Panc1 (cell line): ENCODE results near the gene RPL35A. TPM values are rescaled to one million over a fixed set of nuclear protein-coding genes. Genes with fewer than 3 reads are reported as not detected.
A peak's percentile ranks its signal among the peaks of the same experiment; 100 is the strongest.

Experiments used
- ATAC-seq: fragments of 200-7000 bp; cut with Tn5 transposase; 2 replicates; pipeline ENCODE4 v1.9.1; 2020; ENCODE audit warnings: mild to moderate bottlenecking, moderate library complexity
- Bru-seq: library from RNA; stranded (reverse); fragments of 400-500 nt; gene quantifications from one replicate; lab custom pipeline; 2021; lab: Mats Ljungman, UMichigan
- BruChase-seq, 2 experiments: library from RNA; stranded (reverse); fragments of 400-500 nt; gene quantifications; one replicate each; lab custom pipeline; 2021; lab: Mats Ljungman, UMichigan
- BruUV-seq: library from RNA; stranded (reverse); fragments of 400-500 nt; replicated peaks from 2 replicates; lab custom pipeline; 2021; lab: Mats Ljungman, UMichigan
- CTCF ChIA-PET: fragments of 300-600 bp; sonication (Branson Sonifier 250); formaldehyde crosslinking; loops from one replicate; lab custom pipeline; 2022; ENCODE audit warnings: antibody characterized with exemption; lab: Charles Lee
- POLR2A ChIA-PET: fragments of 300-600 bp; sonication (Branson Sonifier 250); formaldehyde crosslinking; loops from one replicate; lab custom pipeline; 2022; ENCODE audit warnings: antibody characterized with exemption; lab: Charles Lee
- DNase-seq: peaks from one replicate; pipeline ENCODE4 v3.0.0-alpha.2; 2010; ENCODE audit warnings: low read depth, low spot score
- H3K27ac ChIP-seq: 2 replicates; pipeline ENCODE4 v1.5.1; 2011; ENCODE audit warnings: mild to moderate bottlenecking, low read length, inconsistent platforms
- H3K27me3 ChIP-seq: fragments of 200-500 bp; sonication (Bioruptor generic); 2 replicates; pipeline ENCODE4 v1.6.0; 2014; ENCODE audit warnings: low read length, inconsistent platforms; ENCODE audit not compliant: control insufficient read depth, insufficient read depth
- H3K36me3 ChIP-seq: fragments of 200-500 bp; sonication (Bioruptor generic); 2 replicates; pipeline ENCODE4 v1.5.1; 2014; ENCODE audit warnings: inconsistent platforms, mild to moderate bottlenecking, low read length, moderate library complexity; ENCODE audit not compliant: control insufficient read depth, insufficient read depth
- H3K4me1 ChIP-seq: 2 replicates; pipeline ENCODE4 v1.5.1; 2011; ENCODE audit warnings: inconsistent platforms, mild to moderate bottlenecking, low read length, moderate library complexity; ENCODE audit not compliant: control insufficient read depth, insufficient read depth
- H3K4me3 ChIP-seq, 2 experiments: 2 replicates each; pipeline ENCODE4 v1.5.1; 2011 to 2012; ENCODE audit warnings: low read depth in 2 of 2, low read length in 2 of 2, mild to moderate bottlenecking in 2 of 2, inconsistent platforms in 1 of 2, moderate library complexity in 1 of 2
- H3K9me3 ChIP-seq: fragments of 200-500 bp; sonication (Bioruptor generic); 2 replicates; pipeline ENCODE4 v1.5.1; 2014; ENCODE audit warnings: low read depth, mild to moderate bottlenecking, inconsistent platforms, low read length, moderate library complexity; ENCODE audit not compliant: control insufficient read depth, insufficient read depth
- POLR2AphosphoS5 ChIP-seq: IDR thresholded peaks from 2 replicates; pipeline ENCODE4 v1.6.1; 2012; ENCODE audit warnings: mild to moderate bottlenecking, low read depth, low read length, moderate library complexity
- SIN3A ChIP-seq: IDR thresholded peaks from 2 replicates; pipeline ENCODE4 v1.6.1; 2012; ENCODE audit warnings: low read depth, mild to moderate bottlenecking, low read length, moderate library complexity, borderline replicate concordance; ENCODE audit not compliant: insufficient read depth
- TCF7L2 ChIP-seq: IDR thresholded peaks from 2 replicates; pipeline ENCODE4 v1.6.1; 2011; ENCODE audit warnings: mild to moderate bottlenecking, low read depth, low read length, inconsistent platforms
- in situ Hi-C: cut with HindIII; loops from 2 replicates; pipeline ENCODE4 v1.10.0; 2016; ENCODE audit warnings: low sequenced_read_pairs, low pct_unique_long_range_greater_than_20kb
- intact Hi-C: fragments of 100-400 bp; cut with micrococcal nuclease; formaldehyde crosslinking; loops from one replicate; pipeline ENCODE4 v1.10.0; 2022; ENCODE audit not compliant: unreplicated experiment
- long read RNA-seq: library from polyadenylated mRNA; unstranded; transcript quantifications from one replicate; pipeline ENCODE4 v2.0.0, GENCODE V29; 2021; ENCODE audit not compliant: unreplicated experiment
- polyA plus RNA-seq: library from polyadenylated mRNA; unstranded; fragments of >200 nt; gene quantifications from one replicate; pipeline ENCODE4 v1.2.1, GENCODE V29; 2012; ENCODE audit warnings: missing spikeins; ENCODE audit not compliant: insufficient read length
- total RNA-seq: library from RNA; stranded (reverse); gene quantifications from one replicate; pipeline ENCODE4 v1.2.1, GENCODE V29; 2021; ENCODE audit not compliant: unreplicated experiment
- TF ChIP-seq, protein P1 (sequence below), 2 experiments: IDR thresholded peaks; 2 replicates each; pipeline ENCODE4 v1.6.1; 2011 to 2012; ENCODE audit warnings: low read depth in 2 of 2, control low read depth in 1 of 2, low read length in 1 of 2, mild to moderate bottlenecking in 1 of 2, moderate library complexity in 1 of 2; ENCODE audit not compliant: insufficient read depth in 1 of 2
- TF ChIP-seq, protein P2 (sequence below): fragments of 450-650 bp; IDR thresholded peaks from 2 replicates; pipeline ENCODE4 v1.5.1; 2017; ENCODE audit warnings: mild to moderate bottlenecking

The RPL35A gene
- total RNA-seq (1,025 TPM), Bru-seq, nascent RNA (percentile 99 among the genes with signal in this experiment), BruChase-seq, experiment 1, labeled RNA remaining after a 2-hour chase (percentile 97 among the genes with signal in this experiment), BruChase-seq, experiment 2, labeled RNA remaining after a 6-hour chase (percentile 98 among the genes with signal in this experiment)
- polyA plus RNA-seq: 981 TPM
- long read RNA-seq, transcript RPL35A-207 (2 exons, 687 nt): major isoform, 492 of 1,014 reads
- long read RNA-seq, transcript RPL35A-206 (5 exons, 1,444 nt): minor isoform, 397 of 1,014 reads
- long read RNA-seq, transcript RPL35A-205 (5 exons, 553 nt): minor isoform, 55 of 1,014 reads
- long read RNA-seq, partial matches to known transcripts: 33 of 1,014 reads
- long read RNA-seq, other reads (novel, unspliced or antisense): 33 of 1,014 reads

DNA sequence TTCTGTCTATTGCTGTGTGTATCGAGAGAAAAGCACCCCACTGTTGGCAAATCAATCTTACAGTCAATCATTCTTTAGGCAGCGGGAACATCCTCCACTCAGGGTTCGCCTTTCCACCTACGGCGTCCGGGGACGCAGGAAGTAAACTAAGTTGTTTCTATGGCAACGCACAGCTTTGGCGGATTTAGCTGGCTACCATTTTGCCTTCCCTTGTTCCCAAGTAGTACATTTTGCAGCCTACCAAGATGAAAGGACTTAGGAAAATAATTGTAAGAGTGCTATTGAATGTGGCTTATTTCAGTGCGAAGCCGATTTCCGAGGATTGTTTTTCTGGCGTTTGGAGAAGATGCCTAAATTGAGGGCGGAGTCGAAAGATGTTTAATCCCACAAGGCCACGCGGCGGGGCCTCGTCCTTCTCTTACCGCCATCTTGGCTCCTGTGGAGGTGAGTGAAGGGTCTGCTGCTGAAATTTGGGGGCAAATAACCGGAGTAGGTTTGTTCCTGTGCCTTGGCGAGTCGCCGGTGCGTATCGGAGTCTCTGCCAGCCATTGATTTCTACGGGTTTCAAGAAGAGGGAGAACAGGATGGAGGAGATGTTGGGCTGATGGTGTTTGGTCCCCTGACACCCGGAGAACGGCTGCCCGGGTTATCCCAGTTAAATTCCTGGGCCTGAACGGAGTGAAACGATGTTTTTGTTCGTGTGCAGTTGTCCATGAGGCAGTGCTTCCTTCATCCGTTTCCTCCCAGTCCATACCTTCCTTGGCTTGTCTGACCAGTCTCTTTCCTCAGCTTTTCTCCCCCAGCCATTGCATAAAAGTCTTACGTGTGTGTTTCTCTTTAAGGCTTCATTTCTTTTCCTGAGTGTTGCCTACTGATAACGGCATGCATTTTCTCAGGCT is at the start of gene RPL35A:
RPL35A (plus strand) TSS at position 413 of the 899 bp plus-strand sequence. CDS start 778 bp downstream, outside the sequence.
- in situ Hi-C loops (no loop called here), intact Hi-C loops (no loop called here)
- ATAC-seq: peak; percentile 92
- Histone ChIP-seq H3K4me3 (peak within 1 kb of the TSS; percentile 57 to 98), H3K4me1 (peaks cover 36% of the 10 kb centered on the region), H3K36me3 (peaks cover 18% of the 10 kb centered on the region), H3K27ac (peak within 1 kb of the TSS; percentile 99), H3K27me3 (no peaks in the 10 kb centered on the region), H3K9me3 (no peaks in the 10 kb centered on the region)
- BruUV-seq: TSS peak; percentile 82
- DNase-seq: peak; percentile 99
- ChIA-PET CTCF (interaction anchor here (1.1 kb wide), 1 partner anchor 102 kb away, joined by 3 read pairs; no protein-coding TSS in a partner anchor), POLR2A (interaction anchor here (0.6 to 1.1 kb wide), 3 partner anchors 9 to 16 kb away, joined by 3 to 5 read pairs (median 5); no protein-coding TSS in a partner anchor)
- TF ChIP-seq, protein P1, sequence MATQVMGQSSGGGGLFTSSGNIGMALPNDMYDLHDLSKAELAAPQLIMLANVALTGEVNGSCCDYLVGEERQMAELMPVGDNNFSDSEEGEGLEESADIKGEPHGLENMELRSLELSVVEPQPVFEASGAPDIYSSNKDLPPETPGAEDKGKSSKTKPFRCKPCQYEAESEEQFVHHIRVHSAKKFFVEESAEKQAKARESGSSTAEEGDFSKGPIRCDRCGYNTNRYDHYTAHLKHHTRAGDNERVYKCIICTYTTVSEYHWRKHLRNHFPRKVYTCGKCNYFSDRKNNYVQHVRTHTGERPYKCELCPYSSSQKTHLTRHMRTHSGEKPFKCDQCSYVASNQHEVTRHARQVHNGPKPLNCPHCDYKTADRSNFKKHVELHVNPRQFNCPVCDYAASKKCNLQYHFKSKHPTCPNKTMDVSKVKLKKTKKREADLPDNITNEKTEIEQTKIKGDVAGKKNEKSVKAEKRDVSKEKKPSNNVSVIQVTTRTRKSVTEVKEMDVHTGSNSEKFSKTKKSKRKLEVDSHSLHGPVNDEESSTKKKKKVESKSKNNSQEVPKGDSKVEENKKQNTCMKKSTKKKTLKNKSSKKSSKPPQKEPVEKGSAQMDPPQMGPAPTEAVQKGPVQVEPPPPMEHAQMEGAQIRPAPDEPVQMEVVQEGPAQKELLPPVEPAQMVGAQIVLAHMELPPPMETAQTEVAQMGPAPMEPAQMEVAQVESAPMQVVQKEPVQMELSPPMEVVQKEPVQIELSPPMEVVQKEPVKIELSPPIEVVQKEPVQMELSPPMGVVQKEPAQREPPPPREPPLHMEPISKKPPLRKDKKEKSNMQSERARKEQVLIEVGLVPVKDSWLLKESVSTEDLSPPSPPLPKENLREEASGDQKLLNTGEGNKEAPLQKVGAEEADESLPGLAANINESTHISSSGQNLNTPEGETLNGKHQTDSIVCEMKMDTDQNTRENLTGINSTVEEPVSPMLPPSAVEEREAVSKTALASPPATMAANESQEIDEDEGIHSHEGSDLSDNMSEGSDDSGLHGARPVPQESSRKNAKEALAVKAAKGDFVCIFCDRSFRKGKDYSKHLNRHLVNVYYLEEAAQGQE (IDR thresholded peaks at IDR 0.05; ENCODE audit: insufficient read depth in 1 of 2, low read depth in 2 of 2, low read length in 1 of 2): no peak
- TF ChIP-seq, protein P2, sequence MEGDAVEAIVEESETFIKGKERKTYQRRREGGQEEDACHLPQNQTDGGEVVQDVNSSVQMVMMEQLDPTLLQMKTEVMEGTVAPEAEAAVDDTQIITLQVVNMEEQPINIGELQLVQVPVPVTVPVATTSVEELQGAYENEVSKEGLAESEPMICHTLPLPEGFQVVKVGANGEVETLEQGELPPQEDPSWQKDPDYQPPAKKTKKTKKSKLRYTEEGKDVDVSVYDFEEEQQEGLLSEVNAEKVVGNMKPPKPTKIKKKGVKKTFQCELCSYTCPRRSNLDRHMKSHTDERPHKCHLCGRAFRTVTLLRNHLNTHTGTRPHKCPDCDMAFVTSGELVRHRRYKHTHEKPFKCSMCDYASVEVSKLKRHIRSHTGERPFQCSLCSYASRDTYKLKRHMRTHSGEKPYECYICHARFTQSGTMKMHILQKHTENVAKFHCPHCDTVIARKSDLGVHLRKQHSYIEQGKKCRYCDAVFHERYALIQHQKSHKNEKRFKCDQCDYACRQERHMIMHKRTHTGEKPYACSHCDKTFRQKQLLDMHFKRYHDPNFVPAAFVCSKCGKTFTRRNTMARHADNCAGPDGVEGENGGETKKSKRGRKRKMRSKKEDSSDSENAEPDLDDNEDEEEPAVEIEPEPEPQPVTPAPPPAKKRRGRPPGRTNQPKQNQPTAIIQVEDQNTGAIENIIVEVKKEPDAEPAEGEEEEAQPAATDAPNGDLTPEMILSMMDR: no peak
- TF ChIP-seq POLR2AphosphoS5: peak; percentile 99
- peak; percentile 99 for TF ChIP-seq SIN3A
- peak; percentile 75; the same call in 1 of the 2 replicates for TF ChIP-seq TCF7L2

DNA sequence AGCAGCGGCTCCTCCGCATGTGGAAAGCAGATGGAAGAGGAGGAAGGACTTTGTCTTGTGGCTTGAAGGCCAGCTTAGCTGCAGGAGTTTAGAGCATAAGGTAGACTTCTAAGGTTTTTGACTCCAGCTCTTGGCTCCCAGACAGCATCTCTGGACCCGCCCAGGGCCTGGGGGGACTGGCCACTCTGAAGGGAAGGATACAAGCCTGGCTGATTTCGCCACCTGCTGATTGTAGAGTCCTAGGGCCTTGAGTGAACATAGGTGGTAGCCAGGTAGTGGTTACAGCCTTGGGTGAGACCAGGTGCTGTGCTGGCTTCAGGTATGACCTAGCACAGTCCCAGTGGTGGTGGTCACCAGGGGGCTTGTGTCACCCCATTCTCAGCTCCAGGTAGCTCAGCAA is 48.4 kb upstream of the RPL35A start:
- BruUV-seq: no TSS peak
- in situ Hi-C loops (no loop called here), intact Hi-C loops (no loop called here)
- Histone ChIP-seq H3K4me1 (peaks cover 8% of the 10 kb centered on the region; the same call in 1 of the 2 replicates), H3K4me3 (no peak overlapping the region), H3K36me3 (no peaks in the 10 kb centered on the region), H3K27me3 (no peaks in the 10 kb centered on the region), H3K9me3 (no peaks in the 10 kb centered on the region), H3K27ac (no peak overlapping the region)
- ATAC-seq (no peak), DNase-seq (no peak)
- CTCF ChIA-PET: no interaction called here
- TF ChIP-seq SIN3A: no peak
- TF ChIP-seq POLR2AphosphoS5: no peak
- TF ChIP-seq, protein P1 (IDR thresholded peaks at IDR 0.05; ENCODE audit: insufficient read depth in 1 of 2, low read depth in 2 of 2, low read length in 1 of 2): no peak
- TF ChIP-seq TCF7L2: no peak
- TF ChIP-seq, protein P2: no peak
- POLR2A ChIA-PET: no interaction called here
